Activated CD8-positive, alpha-beta memory T cell treated with anti-CD3 and anti-CD28 coated beads, Interleukin-2, amount 50 U/mL, for 1 hour (primary cell): Measurements from ENCODE around the gene TMA7.
"Not testable (repeated sequence)": the region's sequence is repeated elsewhere in the genome, so short reads cannot be mapped to it uniquely, and the experiment has no call there.

Source experiments
- DNase-seq: peaks from one replicate; pipeline ENCODE4 v3.0.0-alpha.2; 2020; ENCODE audit errors: extremely low read depth

Gene TMA7

GRCh38 chr3:48467473-48468267 lies 27.6 kb downstream of the TMA7 start:
- DNase-seq = no peak

GRCh38 chr3:48468329-48468731 lies 28.3 kb downstream of the TMA7 start:
- DNase-seq = no peak

- no peak for DNase-seq
These were observed 29.2 kb downstream of the TMA7 start for GRCh38 chr3:48469046-48469915.

GRCh38 chr3:48470286-48470685 lies 30.2 kb downstream of the TMA7 start:
- no peak for DNase-seq

GRCh38 chr3:48472673-48472922 lies 32.5 kb downstream of the TMA7 start:
- no peak for DNase-seq

GRCh38 chr3:48472923-48473616 lies 33.0 kb downstream of the TMA7 start:
- DNase-seq = peak; percentile 91

- DNase-seq = no peak
These were observed 33.5 kb downstream of the TMA7 start for GRCh38 chr3:48473617-48473952.

GRCh38 chr3:48474031-48474430 lies 34.0 kb downstream of the TMA7 start:
- not testable (repeated sequence) for DNase-seq

- DNase-seq = no peak
These were observed 34.6 kb downstream of the TMA7 start for GRCh38 chr3:48474619-48475018.

- DNase-seq = no peak
These were observed 35.1 kb downstream of the TMA7 start for GRCh38 chr3:48475188-48475587.

- no peak for DNase-seq
These were observed 36.5 kb downstream of the TMA7 start for GRCh38 chr3:48476426-48477053.

GRCh38 chr3:48477959-48478520 lies 38.0 kb downstream of the TMA7 start:
- no peak for DNase-seq

- DNase-seq = no peak
These were observed 38.8 kb downstream of the TMA7 start for GRCh38 chr3:48478626-48479555.

- not testable (repeated sequence) for DNase-seq
These were observed 40.8 kb downstream of the TMA7 start for GRCh38 chr3:48480891-48481290.

GRCh38 chr3:48482822-48483221 lies 42.8 kb downstream of the TMA7 start:
- DNase-seq = not testable (repeated sequence)

- DNase-seq = no peak
These were observed 46.9 kb downstream of the TMA7 start for GRCh38 chr3:48486952-48487351.

- no peak for DNase-seq
These were observed 52.6 kb downstream of the TMA7 start for GRCh38 chr3:48492461-48493202.

- no peak for DNase-seq
These were observed 53.1 kb downstream of the TMA7 start for GRCh38 chr3:48493203-48493501.
